PFSK-1 (cell line): ENCODE results near the gene ADCY2.

Source experiments
- POLR2AphosphoS5 ChIP-seq: IDR thresholded peaks from 2 replicates; pipeline ENCODE4 v1.6.1; 2012; ENCODE audit warnings: low read depth, mild to moderate bottlenecking, control low read depth, low read length, moderate library complexity
- SIN3A ChIP-seq: IDR thresholded peaks from 2 replicates; pipeline ENCODE4 v1.6.1; 2012; ENCODE audit warnings: mild to moderate bottlenecking, low read length, moderate library complexity, borderline replicate concordance; ENCODE audit not compliant: insufficient read depth
- TF ChIP-seq, protein P1 (sequence below), 2 experiments: IDR thresholded peaks; 2 replicates each; pipeline versions ENCODE4 v1.6.1 to v1.8.0; 2011 to 2012; ENCODE audit warnings: low read depth in 2 of 2, low read length in 2 of 2, control low read depth in 1 of 2, inconsistent platforms in 1 of 2, mild to moderate bottlenecking in 1 of 2, moderate library complexity in 1 of 2; ENCODE audit not compliant: insufficient read depth in 1 of 2

- TF ChIP-seq, protein P1, sequence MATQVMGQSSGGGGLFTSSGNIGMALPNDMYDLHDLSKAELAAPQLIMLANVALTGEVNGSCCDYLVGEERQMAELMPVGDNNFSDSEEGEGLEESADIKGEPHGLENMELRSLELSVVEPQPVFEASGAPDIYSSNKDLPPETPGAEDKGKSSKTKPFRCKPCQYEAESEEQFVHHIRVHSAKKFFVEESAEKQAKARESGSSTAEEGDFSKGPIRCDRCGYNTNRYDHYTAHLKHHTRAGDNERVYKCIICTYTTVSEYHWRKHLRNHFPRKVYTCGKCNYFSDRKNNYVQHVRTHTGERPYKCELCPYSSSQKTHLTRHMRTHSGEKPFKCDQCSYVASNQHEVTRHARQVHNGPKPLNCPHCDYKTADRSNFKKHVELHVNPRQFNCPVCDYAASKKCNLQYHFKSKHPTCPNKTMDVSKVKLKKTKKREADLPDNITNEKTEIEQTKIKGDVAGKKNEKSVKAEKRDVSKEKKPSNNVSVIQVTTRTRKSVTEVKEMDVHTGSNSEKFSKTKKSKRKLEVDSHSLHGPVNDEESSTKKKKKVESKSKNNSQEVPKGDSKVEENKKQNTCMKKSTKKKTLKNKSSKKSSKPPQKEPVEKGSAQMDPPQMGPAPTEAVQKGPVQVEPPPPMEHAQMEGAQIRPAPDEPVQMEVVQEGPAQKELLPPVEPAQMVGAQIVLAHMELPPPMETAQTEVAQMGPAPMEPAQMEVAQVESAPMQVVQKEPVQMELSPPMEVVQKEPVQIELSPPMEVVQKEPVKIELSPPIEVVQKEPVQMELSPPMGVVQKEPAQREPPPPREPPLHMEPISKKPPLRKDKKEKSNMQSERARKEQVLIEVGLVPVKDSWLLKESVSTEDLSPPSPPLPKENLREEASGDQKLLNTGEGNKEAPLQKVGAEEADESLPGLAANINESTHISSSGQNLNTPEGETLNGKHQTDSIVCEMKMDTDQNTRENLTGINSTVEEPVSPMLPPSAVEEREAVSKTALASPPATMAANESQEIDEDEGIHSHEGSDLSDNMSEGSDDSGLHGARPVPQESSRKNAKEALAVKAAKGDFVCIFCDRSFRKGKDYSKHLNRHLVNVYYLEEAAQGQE (IDR thresholded peaks at IDR 0.05; ENCODE audit: insufficient read depth in 1 of 2, low read depth in 2 of 2, low read length in 2 of 2): no peak
- no peak for TF ChIP-seq POLR2AphosphoS5
- TF ChIP-seq SIN3A: no peak
Measured at GRCh38 chr5:7616897-7617296, 221.0 kb downstream of the ADCY2 start.
